Adrenal gland (tissue), 5 donors: ENCODE data around the gene TECRL.

Source experiments
- POLR2A ChIP-seq, 2 donors: fragments of 450-650 bp; IDR thresholded peaks; one replicate each; pipeline ENCODE4 v1.6.1; 2017; ENCODE audit warnings: antibody characterized with exemption in 2 of 2, mild to moderate bottlenecking in 2 of 2, moderate library complexity in 1 of 2
- TF ChIP-seq, protein P1 (sequence below), 6 experiments: fragments of 450-650 bp in 4 of 6; fragments of 200-600 bp in 2 of 6; sonication (generic) in 1 of 6; IDR thresholded peaks; 1 replicate in 5 of 6; 2 replicates in 1 of 6; pipeline versions ENCODE4 v1.5.1 to v1.8.0; 2016 to 2021; ENCODE audit warnings: antibody characterized with exemption in 6 of 6, mild to moderate bottlenecking in 2 of 6, moderate library complexity in 1 of 6
- donor health status: DM: no; HTN: no; CAD: no.

DNA sequence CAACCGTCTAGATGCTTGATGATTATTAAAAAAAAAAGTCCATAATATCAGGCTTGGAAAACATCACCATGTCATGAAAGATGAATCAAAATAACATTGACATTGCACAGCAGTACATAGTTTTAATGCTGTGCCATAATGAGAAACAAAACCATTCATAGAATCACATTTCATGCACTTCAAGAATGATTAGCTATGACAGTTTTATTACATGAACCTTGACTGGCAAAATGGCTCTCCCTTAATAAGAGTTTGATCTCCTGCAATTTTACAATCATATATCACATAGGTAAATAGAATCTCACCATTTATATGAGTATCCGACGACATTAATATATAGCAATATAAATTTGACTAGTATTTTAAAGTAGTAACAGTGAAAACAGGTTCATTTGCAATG, 49.8 kb downstream of the TECRL start:
- TF ChIP-seq, protein P1, sequence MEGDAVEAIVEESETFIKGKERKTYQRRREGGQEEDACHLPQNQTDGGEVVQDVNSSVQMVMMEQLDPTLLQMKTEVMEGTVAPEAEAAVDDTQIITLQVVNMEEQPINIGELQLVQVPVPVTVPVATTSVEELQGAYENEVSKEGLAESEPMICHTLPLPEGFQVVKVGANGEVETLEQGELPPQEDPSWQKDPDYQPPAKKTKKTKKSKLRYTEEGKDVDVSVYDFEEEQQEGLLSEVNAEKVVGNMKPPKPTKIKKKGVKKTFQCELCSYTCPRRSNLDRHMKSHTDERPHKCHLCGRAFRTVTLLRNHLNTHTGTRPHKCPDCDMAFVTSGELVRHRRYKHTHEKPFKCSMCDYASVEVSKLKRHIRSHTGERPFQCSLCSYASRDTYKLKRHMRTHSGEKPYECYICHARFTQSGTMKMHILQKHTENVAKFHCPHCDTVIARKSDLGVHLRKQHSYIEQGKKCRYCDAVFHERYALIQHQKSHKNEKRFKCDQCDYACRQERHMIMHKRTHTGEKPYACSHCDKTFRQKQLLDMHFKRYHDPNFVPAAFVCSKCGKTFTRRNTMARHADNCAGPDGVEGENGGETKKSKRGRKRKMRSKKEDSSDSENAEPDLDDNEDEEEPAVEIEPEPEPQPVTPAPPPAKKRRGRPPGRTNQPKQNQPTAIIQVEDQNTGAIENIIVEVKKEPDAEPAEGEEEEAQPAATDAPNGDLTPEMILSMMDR (IDR thresholded peaks at IDR 0.05) = no peak
- TF ChIP-seq POLR2A (IDR thresholded peaks at IDR 0.05) = no peak
